Measurements from ENCODE around the gene LRTM2.

Gene LRTM2

GRCh38 chr12:1827826-1828805 is 7.8 kb downstream of the LRTM2 start:
- Histone ChIP-seq H3K79me1 (ENCODE audit: low read depth, low read length) (no peaks in the 10 kb centered on the region), H3K9me3 (replicated peaks in 1 of 2; ENCODE audit: control insufficient read depth in 2 of 2, insufficient read depth in 1 of 2, low read depth in 1 of 2, low read length in 2 of 2) (no peaks in the 10 kb centered on the region), H2AFZ (ENCODE audit: low read length) (no peak overlapping the region), H2BK12ac (ENCODE audit: low read length) (no peak overlapping the region), H4K8ac (ENCODE audit: low read depth, low read length) (no peak overlapping the region), H3K4me1 (ENCODE audit: control insufficient read depth in 2 of 2, insufficient read depth in 1 of 2, low read depth in 1 of 2, low read length in 2 of 2) (peaks cover 4 to 7% of the 10 kb centered on the region in 2 donors), H2BK5ac (ENCODE audit: low read length) (no peak overlapping the region), H3K4me2 (ENCODE audit: insufficient read depth, low read length, poor library complexity, severe bottlenecking) (no peak overlapping the region), H4K91ac (ENCODE audit: low read depth, low read length, poor library complexity) (no peak overlapping the region), H3K23ac (ENCODE audit: low read depth, low read length, poor library complexity) (no peak overlapping the region), H3K4ac (ENCODE audit: low read length) (no peak overlapping the region), H3K27me3 (ENCODE audit: control insufficient read depth in 3 of 3, insufficient read depth in 3 of 3, low read depth in 1 of 3, low read length in 3 of 3) (peaks cover 0 to 78% (median 12%) of the 10 kb centered on the region in 3 experiments), H3K9ac (ENCODE audit: low read depth, low read length, poor library complexity) (no peak overlapping the region), H2BK120ac (ENCODE audit: low read depth, low read length) (no peak overlapping the region), H3K36me3 (replicated peaks in 1 of 2; ENCODE audit: control insufficient read depth in 2 of 2, insufficient read depth in 2 of 2, low read length in 2 of 2) (no peaks in the 10 kb centered on the region), H3K4me3 (ENCODE audit: low read length in 2 of 2) (no peak overlapping the region), H2BK15ac (ENCODE audit: low read length) (no peak overlapping the region), H3K27ac (replicated peaks; ENCODE audit: low read length) (no peak overlapping the region), H3K18ac (ENCODE audit: low read length) (peak overlapping the region; percentile 48), H3K14ac (ENCODE audit: low read length) (no peak overlapping the region), H2AK5ac (ENCODE audit: low read depth, low read length) (no peak overlapping the region)
- DNase-seq (ENCODE audit: low spot score): no peak
- WGBS, 2 donors (ENCODE audit: extremely low coverage in 2 of 2, insufficient read length in 2 of 2, insufficient replicate concordance in 1 of 2): no CpG with 5 or more reads among the region's 38 CpGs

- H2AFZ ChIP-seq (ENCODE audit: low read length): no peak overlapping the region
- H3K9me3 ChIP-seq (replicated peaks in 1 of 2; ENCODE audit: control insufficient read depth in 2 of 2, insufficient read depth in 1 of 2, low read depth in 1 of 2, low read length in 2 of 2): no peaks in the 10 kb centered on the region
- no peak overlapping the region for H3K9ac ChIP-seq (ENCODE audit: low read depth, low read length, poor library complexity)
- H2BK15ac ChIP-seq (ENCODE audit: low read length): no peak overlapping the region
- no peak overlapping the region for H3K23ac ChIP-seq (ENCODE audit: low read depth, low read length, poor library complexity)
- no peak overlapping the region for H2AK5ac ChIP-seq (ENCODE audit: low read depth, low read length)
- no peak overlapping the region for H2BK120ac ChIP-seq (ENCODE audit: low read depth, low read length)
- H3K14ac ChIP-seq (ENCODE audit: low read length): peak overlapping the region; percentile 31
- H3K4me2 ChIP-seq (ENCODE audit: insufficient read depth, low read length, poor library complexity, severe bottlenecking): no peak overlapping the region
- H2BK5ac ChIP-seq (ENCODE audit: low read length): no peak overlapping the region
- no peak overlapping the region for H3K4ac ChIP-seq (ENCODE audit: low read length)
- H3K27ac ChIP-seq (replicated peaks; ENCODE audit: low read length): no peak overlapping the region
- no CpG with 5 or more reads among the region's 16 CpGs for WGBS, 2 donors (ENCODE audit: extremely low coverage in 2 of 2, insufficient read length in 2 of 2, insufficient replicate concordance in 1 of 2)
- H2BK12ac ChIP-seq (ENCODE audit: low read length): no peak overlapping the region
- no peak overlapping the region for H3K4me3 ChIP-seq (ENCODE audit: low read length in 2 of 2)
- no peak for DNase-seq (ENCODE audit: low spot score)
- H4K91ac ChIP-seq (ENCODE audit: low read depth, low read length, poor library complexity): no peak overlapping the region
- peaks cover 0 to 79% (median 12%) of the 10 kb centered on the region in 3 experiments for H3K27me3 ChIP-seq (ENCODE audit: control insufficient read depth in 3 of 3, insufficient read depth in 3 of 3, low read depth in 1 of 3, low read length in 3 of 3)
- no peak overlapping the region for H4K8ac ChIP-seq (ENCODE audit: low read depth, low read length)
- H3K36me3 ChIP-seq (replicated peaks in 1 of 2; ENCODE audit: control insufficient read depth in 2 of 2, insufficient read depth in 2 of 2, low read length in 2 of 2): no peaks in the 10 kb centered on the region
- H3K18ac ChIP-seq (ENCODE audit: low read length): no peak overlapping the region
- no peaks in the 10 kb centered on the region for H3K79me1 ChIP-seq (ENCODE audit: low read depth, low read length)
- peaks cover 4 to 7% of the 10 kb centered on the region in 2 donors for H3K4me1 ChIP-seq (ENCODE audit: control insufficient read depth in 2 of 2, insufficient read depth in 1 of 2, low read depth in 1 of 2, low read length in 2 of 2)
Observed at GRCh38 chr12:1828856-1829255, 8.5 kb downstream of the LRTM2 start.

GRCh38 chr12:1829306-1829900 is 9.0 kb downstream of the LRTM2 start:
- H3K9me3 ChIP-seq (replicated peaks in 1 of 2; ENCODE audit: control insufficient read depth in 2 of 2, insufficient read depth in 1 of 2, low read depth in 1 of 2, low read length in 2 of 2): no peaks in the 10 kb centered on the region
- peak overlapping the region; percentile 77 for H3K23ac ChIP-seq (ENCODE audit: low read depth, low read length, poor library complexity)
- no CpG with 5 or more reads among the region's 11 CpGs for WGBS, 2 donors (ENCODE audit: extremely low coverage in 2 of 2, insufficient read length in 2 of 2, insufficient replicate concordance in 1 of 2)
- no peak overlapping the region for H2BK120ac ChIP-seq (ENCODE audit: low read depth, low read length)
- no peak overlapping the region for H3K4ac ChIP-seq (ENCODE audit: low read length)
- peaks cover 4 to 7% of the 10 kb centered on the region in 2 donors for H3K4me1 ChIP-seq (ENCODE audit: control insufficient read depth in 2 of 2, insufficient read depth in 1 of 2, low read depth in 1 of 2, low read length in 2 of 2)
- no peak overlapping the region for H2BK5ac ChIP-seq (ENCODE audit: low read length)
- DNase-seq (ENCODE audit: low spot score): no peak
- no peak overlapping the region for H3K4me3 ChIP-seq (ENCODE audit: low read length in 2 of 2)
- H2AK5ac ChIP-seq (ENCODE audit: low read depth, low read length): no peak overlapping the region
- no peak overlapping the region for H4K8ac ChIP-seq (ENCODE audit: low read depth, low read length)
- H3K9ac ChIP-seq (ENCODE audit: low read depth, low read length, poor library complexity): no peak overlapping the region
- H3K27ac ChIP-seq (replicated peaks; ENCODE audit: low read length): no peak overlapping the region
- no peak overlapping the region for H4K91ac ChIP-seq (ENCODE audit: low read depth, low read length, poor library complexity)
- H3K27me3 ChIP-seq (ENCODE audit: control insufficient read depth in 3 of 3, insufficient read depth in 3 of 3, low read depth in 1 of 3, low read length in 3 of 3): peaks cover 0 to 79% (median 12%) of the 10 kb centered on the region in 3 experiments
- H2BK15ac ChIP-seq (ENCODE audit: low read length): no peak overlapping the region
- H3K14ac ChIP-seq (ENCODE audit: low read length): peak overlapping the region; percentile 91
- no peaks in the 10 kb centered on the region for H3K36me3 ChIP-seq (replicated peaks in 1 of 2; ENCODE audit: control insufficient read depth in 2 of 2, insufficient read depth in 2 of 2, low read length in 2 of 2)
- no peaks in the 10 kb centered on the region for H3K79me1 ChIP-seq (ENCODE audit: low read depth, low read length)
- no peak overlapping the region for H2AFZ ChIP-seq (ENCODE audit: low read length)
- H3K4me2 ChIP-seq (ENCODE audit: insufficient read depth, low read length, poor library complexity, severe bottlenecking): no peak overlapping the region
- H3K18ac ChIP-seq (ENCODE audit: low read length): no peak overlapping the region
- no peak overlapping the region for H2BK12ac ChIP-seq (ENCODE audit: low read length)

- Histone ChIP-seq H2BK15ac (ENCODE audit: low read length) (no peak overlapping the region), H3K14ac (ENCODE audit: low read length) (no peak overlapping the region), H4K91ac (ENCODE audit: low read depth, low read length, poor library complexity) (no peak overlapping the region), H4K8ac (ENCODE audit: low read depth, low read length) (no peak overlapping the region), H2AK5ac (ENCODE audit: low read depth, low read length) (no peak overlapping the region), H3K4me1 (ENCODE audit: control insufficient read depth in 2 of 2, insufficient read depth in 1 of 2, low read depth in 1 of 2, low read length in 2 of 2) (peaks cover 4 to 7% of the 10 kb centered on the region in 2 donors), H3K9ac (ENCODE audit: low read depth, low read length, poor library complexity) (no peak overlapping the region), H3K23ac (ENCODE audit: low read depth, low read length, poor library complexity) (no peak overlapping the region), H3K4ac (ENCODE audit: low read length) (no peak overlapping the region), H3K4me2 (ENCODE audit: insufficient read depth, low read length, poor library complexity, severe bottlenecking) (no peak overlapping the region), H3K27me3 (ENCODE audit: control insufficient read depth in 3 of 3, insufficient read depth in 3 of 3, low read depth in 1 of 3, low read length in 3 of 3) (peaks cover 0 to 78% (median 12%) of the 10 kb centered on the region in 3 experiments), H3K27ac (replicated peaks; ENCODE audit: low read length) (no peak overlapping the region), H2AFZ (ENCODE audit: low read length) (no peak overlapping the region), H3K4me3 (ENCODE audit: low read length in 2 of 2) (no peak overlapping the region), H3K79me1 (ENCODE audit: low read depth, low read length) (no peaks in the 10 kb centered on the region), H3K9me3 (replicated peaks in 1 of 2; ENCODE audit: control insufficient read depth in 2 of 2, insufficient read depth in 1 of 2, low read depth in 1 of 2, low read length in 2 of 2) (no peaks in the 10 kb centered on the region), H2BK5ac (ENCODE audit: low read length) (no peak overlapping the region), H2BK12ac (ENCODE audit: low read length) (no peak overlapping the region), H3K18ac (ENCODE audit: low read length) (no peak overlapping the region), H2BK120ac (ENCODE audit: low read depth, low read length) (no peak overlapping the region), H3K36me3 (replicated peaks in 1 of 2; ENCODE audit: control insufficient read depth in 2 of 2, insufficient read depth in 2 of 2, low read length in 2 of 2) (no peaks in the 10 kb centered on the region)
- WGBS, 2 donors (ENCODE audit: extremely low coverage in 2 of 2, insufficient read length in 2 of 2, insufficient replicate concordance in 1 of 2): no CpG with 5 or more reads among the region's 3 CpGs
- DNase-seq (ENCODE audit: low spot score): no peak
Observed at GRCh38 chr12:1830401-1830845, 10.1 kb downstream of the LRTM2 start.
